Fibroblast of pulmonary artery (primary cell): Measurements from ENCODE around the gene ELMO1.

ENCODE experiments used
- DNase-seq: peaks from one replicate; pipeline ENCODE4 v3.0.0-alpha.2; 2010; ENCODE audit warnings: low read depth
- H3K4me3 ChIP-seq: replicated peaks from 2 replicates; pipeline ENCODE4 v1.5.1; 2011; ENCODE audit warnings: low read depth, mild to moderate bottlenecking, control low read depth, low read length, moderate library complexity
- CTCF ChIP-seq: IDR thresholded peaks from 2 replicates; pipeline ENCODE4 v1.5.1; 2011; ENCODE audit warnings: mild to moderate bottlenecking, control low read depth, low read length, inconsistent platforms; ENCODE audit errors: missing control alignments

The ELMO1 gene

DNA sequence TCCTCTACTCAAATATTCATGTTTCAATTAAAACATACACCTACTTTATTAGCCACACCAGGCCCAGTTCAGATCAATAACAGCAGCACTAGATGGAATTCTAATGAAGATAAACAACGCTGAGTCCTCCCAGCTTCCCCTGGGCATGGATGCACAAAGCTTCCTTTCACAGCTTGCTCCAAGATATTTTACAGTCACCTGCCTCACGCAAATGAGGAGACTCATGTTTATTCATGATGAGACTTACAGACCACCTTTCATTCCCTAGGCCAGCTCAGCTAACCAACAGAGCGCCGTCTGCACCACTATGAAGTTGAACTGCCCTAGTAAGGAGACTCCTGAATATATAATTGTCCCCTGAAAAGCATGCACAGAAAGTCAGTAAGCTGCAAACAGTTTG is 441.4 kb downstream of the ELMO1 start:
- DNase-seq = no peak
- no peak overlapping the region for H3K4me3 ChIP-seq
- TF ChIP-seq CTCF = no peak

- no peak for TF ChIP-seq CTCF
- DNase-seq = no peak
- H3K4me3 ChIP-seq = no peak overlapping the region
Observed at GRCh38 chr7:37006764-37007163, 441.9 kb downstream of the ELMO1 start.

DNA sequence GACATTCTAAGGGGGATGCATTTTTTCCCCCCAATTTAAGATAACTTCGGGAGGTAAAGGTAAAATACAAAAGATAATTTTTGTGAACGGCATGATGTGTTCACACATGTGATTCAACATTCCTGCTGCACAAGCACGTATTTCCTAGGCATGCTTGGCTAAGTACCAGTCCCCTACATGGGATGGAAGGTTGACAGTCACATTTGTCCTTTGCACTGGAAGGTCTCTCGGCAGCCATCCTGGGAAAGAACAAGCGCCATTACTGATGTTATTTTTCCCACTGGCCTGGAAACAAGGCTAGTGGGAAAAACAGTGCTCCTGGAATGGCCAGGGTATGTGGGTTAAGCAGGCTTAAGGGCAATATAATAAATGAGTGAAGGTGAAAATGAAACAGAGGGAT is 448.2 kb downstream of the ELMO1 start:
- DNase-seq = no peak
- H3K4me3 ChIP-seq = no peak overlapping the region
- no peak for TF ChIP-seq CTCF

GRCh38 chr7:36999626-37000485 is 448.8 kb downstream of the ELMO1 start:
- no peak for DNase-seq
- no peak overlapping the region for H3K4me3 ChIP-seq
- TF ChIP-seq CTCF = no peak

DNA sequence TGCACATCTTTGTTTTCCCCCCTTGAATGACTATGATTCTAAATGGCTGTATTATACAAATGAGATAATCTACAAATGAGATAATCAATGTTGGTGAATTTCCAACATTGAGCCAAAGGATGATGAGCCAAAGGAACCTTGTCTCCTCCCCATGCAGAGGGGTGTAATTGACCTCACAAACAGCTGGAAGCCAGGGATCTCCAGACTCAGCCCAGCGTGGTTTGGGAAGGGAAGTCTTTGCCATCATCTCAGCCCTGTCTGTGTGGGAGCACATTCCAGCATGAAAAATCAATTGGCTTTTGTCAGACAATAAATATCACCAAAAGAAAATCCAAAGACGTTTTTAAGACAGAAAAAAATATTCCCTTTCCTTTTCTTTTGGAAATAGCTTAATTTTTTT is 452.9 kb downstream of the ELMO1 start:
- DNase-seq = no peak
- no peak overlapping the region for H3K4me3 ChIP-seq
- TF ChIP-seq CTCF = no peak

GRCh38 chr7:36994456-36995112 is 454.1 kb downstream of the ELMO1 start:
- DNase-seq = no peak
- H3K4me3 ChIP-seq = no peak overlapping the region
- TF ChIP-seq CTCF = no peak
